ENCODE results near the gene HOXA9.

- TF ChIP-seq, protein P1, sequence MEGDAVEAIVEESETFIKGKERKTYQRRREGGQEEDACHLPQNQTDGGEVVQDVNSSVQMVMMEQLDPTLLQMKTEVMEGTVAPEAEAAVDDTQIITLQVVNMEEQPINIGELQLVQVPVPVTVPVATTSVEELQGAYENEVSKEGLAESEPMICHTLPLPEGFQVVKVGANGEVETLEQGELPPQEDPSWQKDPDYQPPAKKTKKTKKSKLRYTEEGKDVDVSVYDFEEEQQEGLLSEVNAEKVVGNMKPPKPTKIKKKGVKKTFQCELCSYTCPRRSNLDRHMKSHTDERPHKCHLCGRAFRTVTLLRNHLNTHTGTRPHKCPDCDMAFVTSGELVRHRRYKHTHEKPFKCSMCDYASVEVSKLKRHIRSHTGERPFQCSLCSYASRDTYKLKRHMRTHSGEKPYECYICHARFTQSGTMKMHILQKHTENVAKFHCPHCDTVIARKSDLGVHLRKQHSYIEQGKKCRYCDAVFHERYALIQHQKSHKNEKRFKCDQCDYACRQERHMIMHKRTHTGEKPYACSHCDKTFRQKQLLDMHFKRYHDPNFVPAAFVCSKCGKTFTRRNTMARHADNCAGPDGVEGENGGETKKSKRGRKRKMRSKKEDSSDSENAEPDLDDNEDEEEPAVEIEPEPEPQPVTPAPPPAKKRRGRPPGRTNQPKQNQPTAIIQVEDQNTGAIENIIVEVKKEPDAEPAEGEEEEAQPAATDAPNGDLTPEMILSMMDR (IDR thresholded peaks at IDR 0.05; ENCODE audit: insufficient read depth, low read depth, low read length): no peak
- TF ChIP-seq EZH2 (IDR thresholded peaks at IDR 0.05; ENCODE audit: insufficient read depth, low read length): no peak
These were observed 11.0 kb downstream of the HOXA9 start for GRCh38 chr7:27154369-27154768.

Measured in astrocyte (in vitro differentiated cells and primary cell).